GM12878 (cell line): Measurements from ENCODE around the gene DLL1.

ENCODE experiments used
- E2F4 ChIP-seq: IDR thresholded peaks from 2 replicates; pipeline ENCODE4 v1.6.1; 2012; ENCODE audit warnings: low read depth, low read length, improper control_type of control experiment
- EED ChIP-seq: sonication (generic); IDR thresholded peaks from 2 replicates; pipeline ENCODE4 v1.6.1; 2016; ENCODE audit warnings: antibody characterized with exemption, low read depth
- PBX3 ChIP-seq: IDR thresholded peaks from 2 replicates; pipeline ENCODE4 v1.6.1; 2011; ENCODE audit warnings: mild to moderate bottlenecking, low read depth, low read length, moderate library complexity; ENCODE audit not compliant: insufficient replicate concordance
- RAD21 ChIP-seq: IDR thresholded peaks from 2 replicates; pipeline ENCODE4 v1.6.1; 2011; ENCODE audit warnings: mild to moderate bottlenecking, low read depth, low read length, moderate library complexity; ENCODE audit not compliant: insufficient read depth
- YBX1 ChIP-seq: fragments of 450-650 bp; IDR thresholded peaks from 2 replicates; pipeline ENCODE4 v1.6.1; 2016; ENCODE audit warnings: antibody characterized with exemption
- TF ChIP-seq, protein P1 (sequence below), 3 experiments: IDR thresholded peaks in 2 of 3; conservative IDR thresholded peaks in 1 of 3; 2 replicates each; pipeline ENCODE4 v1.5.1; 2011; ENCODE audit warnings: low read depth in 3 of 3, low read length in 3 of 3, mild to moderate bottlenecking in 3 of 3, control low read depth in 2 of 3, moderate library complexity in 2 of 3, inconsistent platforms in 1 of 3, mixed read lengths in 1 of 3; ENCODE audit not compliant: control insufficient read depth in 2 of 3, insufficient read depth in 1 of 3; ENCODE audit errors: extremely low read depth in 1 of 3
- TF ChIP-seq, protein P2 (sequence below): IDR thresholded peaks from 2 replicates; pipeline ENCODE4 v1.6.1; 2012; ENCODE audit warnings: mild to moderate bottlenecking, low read depth, low read length
- TF ChIP-seq, protein P3 (sequence below): IDR thresholded peaks from 2 replicates; pipeline ENCODE4 v1.6.1; 2012; ENCODE audit warnings: low read depth, low read length, improper control_type of control experiment

GRCh38 chr6:170263410-170263809 lies 27.5 kb downstream of the DLL1 start:
- TF ChIP-seq, protein P1, sequence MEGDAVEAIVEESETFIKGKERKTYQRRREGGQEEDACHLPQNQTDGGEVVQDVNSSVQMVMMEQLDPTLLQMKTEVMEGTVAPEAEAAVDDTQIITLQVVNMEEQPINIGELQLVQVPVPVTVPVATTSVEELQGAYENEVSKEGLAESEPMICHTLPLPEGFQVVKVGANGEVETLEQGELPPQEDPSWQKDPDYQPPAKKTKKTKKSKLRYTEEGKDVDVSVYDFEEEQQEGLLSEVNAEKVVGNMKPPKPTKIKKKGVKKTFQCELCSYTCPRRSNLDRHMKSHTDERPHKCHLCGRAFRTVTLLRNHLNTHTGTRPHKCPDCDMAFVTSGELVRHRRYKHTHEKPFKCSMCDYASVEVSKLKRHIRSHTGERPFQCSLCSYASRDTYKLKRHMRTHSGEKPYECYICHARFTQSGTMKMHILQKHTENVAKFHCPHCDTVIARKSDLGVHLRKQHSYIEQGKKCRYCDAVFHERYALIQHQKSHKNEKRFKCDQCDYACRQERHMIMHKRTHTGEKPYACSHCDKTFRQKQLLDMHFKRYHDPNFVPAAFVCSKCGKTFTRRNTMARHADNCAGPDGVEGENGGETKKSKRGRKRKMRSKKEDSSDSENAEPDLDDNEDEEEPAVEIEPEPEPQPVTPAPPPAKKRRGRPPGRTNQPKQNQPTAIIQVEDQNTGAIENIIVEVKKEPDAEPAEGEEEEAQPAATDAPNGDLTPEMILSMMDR (IDR thresholded peaks at IDR 0.05 in 2 of 3, conservative IDR thresholded peaks at IDR 0.05 in 1 of 3; ENCODE audit: control insufficient read depth in 2 of 3, extremely low read depth in 1 of 3, insufficient read depth in 1 of 3, low read depth in 3 of 3, low read length in 3 of 3) = no peak
- TF ChIP-seq, protein P2, sequence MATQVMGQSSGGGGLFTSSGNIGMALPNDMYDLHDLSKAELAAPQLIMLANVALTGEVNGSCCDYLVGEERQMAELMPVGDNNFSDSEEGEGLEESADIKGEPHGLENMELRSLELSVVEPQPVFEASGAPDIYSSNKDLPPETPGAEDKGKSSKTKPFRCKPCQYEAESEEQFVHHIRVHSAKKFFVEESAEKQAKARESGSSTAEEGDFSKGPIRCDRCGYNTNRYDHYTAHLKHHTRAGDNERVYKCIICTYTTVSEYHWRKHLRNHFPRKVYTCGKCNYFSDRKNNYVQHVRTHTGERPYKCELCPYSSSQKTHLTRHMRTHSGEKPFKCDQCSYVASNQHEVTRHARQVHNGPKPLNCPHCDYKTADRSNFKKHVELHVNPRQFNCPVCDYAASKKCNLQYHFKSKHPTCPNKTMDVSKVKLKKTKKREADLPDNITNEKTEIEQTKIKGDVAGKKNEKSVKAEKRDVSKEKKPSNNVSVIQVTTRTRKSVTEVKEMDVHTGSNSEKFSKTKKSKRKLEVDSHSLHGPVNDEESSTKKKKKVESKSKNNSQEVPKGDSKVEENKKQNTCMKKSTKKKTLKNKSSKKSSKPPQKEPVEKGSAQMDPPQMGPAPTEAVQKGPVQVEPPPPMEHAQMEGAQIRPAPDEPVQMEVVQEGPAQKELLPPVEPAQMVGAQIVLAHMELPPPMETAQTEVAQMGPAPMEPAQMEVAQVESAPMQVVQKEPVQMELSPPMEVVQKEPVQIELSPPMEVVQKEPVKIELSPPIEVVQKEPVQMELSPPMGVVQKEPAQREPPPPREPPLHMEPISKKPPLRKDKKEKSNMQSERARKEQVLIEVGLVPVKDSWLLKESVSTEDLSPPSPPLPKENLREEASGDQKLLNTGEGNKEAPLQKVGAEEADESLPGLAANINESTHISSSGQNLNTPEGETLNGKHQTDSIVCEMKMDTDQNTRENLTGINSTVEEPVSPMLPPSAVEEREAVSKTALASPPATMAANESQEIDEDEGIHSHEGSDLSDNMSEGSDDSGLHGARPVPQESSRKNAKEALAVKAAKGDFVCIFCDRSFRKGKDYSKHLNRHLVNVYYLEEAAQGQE = no peak
- TF ChIP-seq YBX1 = no peak
- no peak for TF ChIP-seq E2F4
- no peak for TF ChIP-seq PBX3
- TF ChIP-seq RAD21 = no peak
- TF ChIP-seq, protein P3, sequence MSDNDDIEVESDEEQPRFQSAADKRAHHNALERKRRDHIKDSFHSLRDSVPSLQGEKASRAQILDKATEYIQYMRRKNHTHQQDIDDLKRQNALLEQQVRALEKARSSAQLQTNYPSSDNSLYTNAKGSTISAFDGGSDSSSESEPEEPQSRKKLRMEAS = no peak
- no peak for TF ChIP-seq EED
